HEK293 (cell line): ENCODE results near the gene KCNK3.
A peak's percentile ranks its signal among the peaks of the same experiment; 100 is the strongest.

ENCODE experiments used
- CTCF ChIA-PET: fragments of 350-600 bp; formaldehyde crosslinking; extraction: SDS; loops from one replicate; lab custom pipeline; 2021; ENCODE audit warnings: antibody characterized with exemption; lab: Yijun Ruan, JAX
- POLR2A ChIA-PET: fragments of 300-600 bp; formaldehyde crosslinking; extraction: SDS; loops from one replicate; lab custom pipeline; 2020; ENCODE audit warnings: antibody characterized with exemption, inconsistent platforms; lab: Yijun Ruan, JAX
- H3K27ac ChIP-seq: fragments of 200-500 bp; sonication (Bioruptor generic); 2 replicates; pipeline ENCODE4 v1.5.1; 2014; ENCODE audit warnings: low read depth, low read length, control low read depth, inconsistent platforms; ENCODE audit errors: extremely low read depth
- H3K36me3 ChIP-seq, 2 experiments: fragments of 200-500 bp in 1 of 2; sonication (Bioruptor generic) in 1 of 2; 1 replicate in 1 of 2; 2 replicates in 1 of 2; pipeline ENCODE4 v1.5.1; 2014 to 2017; ENCODE audit warnings: inconsistent platforms in 2 of 2, low read length in 2 of 2; ENCODE audit not compliant: control insufficient read depth in 2 of 2, insufficient read depth in 1 of 2
- H3K4me1 ChIP-seq: fragments of 200-500 bp; sonication (Bioruptor generic); 2 replicates; pipeline ENCODE4 v1.5.1; 2014; ENCODE audit warnings: mild to moderate bottlenecking, low read length, inconsistent platforms; ENCODE audit not compliant: control insufficient read depth, insufficient read depth
- H3K4me3 ChIP-seq: 2 replicates; pipeline ENCODE4 v1.5.1; 2011; ENCODE audit warnings: low read depth, mild to moderate bottlenecking, control low read depth, low read length, moderate library complexity
- H3K9me3 ChIP-seq: fragments of 200-500 bp; sonication (Bioruptor generic); 2 replicates; pipeline ENCODE4 v1.5.1; 2014; ENCODE audit warnings: low read depth, low read length, inconsistent platforms; ENCODE audit not compliant: control insufficient read depth, insufficient read depth
- FEZF1 ChIP-seq: fragments of 450-650 bp; formaldehyde crosslinking; IDR thresholded peaks from 2 replicates; pipeline ENCODE4 v1.5.1; 2016; ENCODE audit warnings: missing biosample characterization, missing genetic modification characterization
- PRDM2 ChIP-seq: fragments of 450-650 bp; formaldehyde crosslinking; IDR thresholded peaks from 2 replicates; pipeline ENCODE4 v1.5.1; 2016; ENCODE audit warnings: missing biosample characterization, missing genetic modification characterization, borderline replicate concordance
- ZBTB17 ChIP-seq: fragments of 450-650 bp; formaldehyde crosslinking; IDR thresholded peaks from 2 replicates; pipeline ENCODE4 v1.5.1; 2016; ENCODE audit warnings: missing biosample characterization, missing genetic modification characterization
- ZBTB26 ChIP-seq: fragments of 450-650 bp; formaldehyde crosslinking; optimal IDR thresholded peaks from 2 replicates; pipeline ENCODE3; 2016; ENCODE audit warnings: missing biosample characterization, mild to moderate bottlenecking, missing genetic modification characterization
- ZIC2 ChIP-seq: fragments of 450-650 bp; formaldehyde crosslinking; IDR thresholded peaks from 2 replicates; pipeline ENCODE4 v1.5.1; 2016; ENCODE audit warnings: missing biosample characterization, missing genetic modification characterization
- ZNF148 ChIP-seq: fragments of 450-650 bp; formaldehyde crosslinking; IDR thresholded peaks from 2 replicates; pipeline ENCODE4 v1.5.0; 2017; ENCODE audit warnings: missing biosample characterization, missing genetic modification characterization, borderline replicate concordance
- ZNF280D ChIP-seq: fragments of 450-650 bp; formaldehyde crosslinking; IDR thresholded peaks from 2 replicates; pipeline ENCODE4 v1.5.1; 2016; ENCODE audit warnings: missing biosample characterization, missing genetic modification characterization
- ZNF324 ChIP-seq: fragments of 450-650 bp; formaldehyde crosslinking; IDR thresholded peaks from 2 replicates; pipeline ENCODE4 v1.5.1; 2016; ENCODE audit warnings: missing biosample characterization, missing genetic modification characterization
- ZNF473 ChIP-seq: fragments of 450-650 bp; formaldehyde crosslinking; IDR thresholded peaks from 2 replicates; pipeline ENCODE4 v1.5.1; 2017; ENCODE audit warnings: missing biosample characterization, missing genetic modification characterization
- ZNF558 ChIP-seq: fragments of 450-650 bp; formaldehyde crosslinking; IDR thresholded peaks from 2 replicates; pipeline ENCODE4 v1.5.1; 2016; ENCODE audit warnings: missing biosample characterization, missing genetic modification characterization
- ZNF571 ChIP-seq: fragments of 450-650 bp; formaldehyde crosslinking; IDR thresholded peaks from 2 replicates; pipeline ENCODE4 v1.5.0; 2017; ENCODE audit warnings: missing biosample characterization, missing genetic modification characterization
- ZNF639 ChIP-seq: fragments of 450-650 bp; formaldehyde crosslinking; IDR thresholded peaks from 2 replicates; pipeline ENCODE4 v1.5.1; 2016; ENCODE audit warnings: missing biosample characterization, missing genetic modification characterization
- ZNF792 ChIP-seq: fragments of 450-650 bp; formaldehyde crosslinking; IDR thresholded peaks from 2 replicates; pipeline ENCODE4 v1.5.1; 2016; ENCODE audit warnings: missing biosample characterization, missing genetic modification characterization
- ZNF837 ChIP-seq: fragments of 450-650 bp; formaldehyde crosslinking; IDR thresholded peaks from 2 replicates; pipeline ENCODE4 v1.5.1; 2016; ENCODE audit warnings: missing biosample characterization, missing genetic modification characterization

KCNK3 gene

GRCh38 chr2:26651799-26652198 is 40.7 kb upstream of the KCNK3 start:
- ChIA-PET CTCF (interaction anchor here (0.6 to 1.2 kb wide), 3 partner anchors 11 to 86 kb away, joined by 3 to 5 read pairs (median 4); no protein-coding TSS in a partner anchor), POLR2A (no interaction called here)
- no peaks in the 10 kb centered on the region for H3K9me3 ChIP-seq
- H3K4me1 ChIP-seq = no peaks in the 10 kb centered on the region
- H3K4me3 ChIP-seq = no peak overlapping the region
- no peaks in the 10 kb centered on the region for H3K36me3 ChIP-seq
- TF ChIP-seq ZNF473 (tag by site-specific recombination) = no peak
- TF ChIP-seq, all 188 proteins: peak for 0
- H3K27ac ChIP-seq = no peak overlapping the region

- Histone ChIP-seq H3K9me3 (no peaks in the 10 kb centered on the region), H3K4me3 (no peak overlapping the region), H3K4me1 (no peaks in the 10 kb centered on the region), H3K27ac (no peak overlapping the region), H3K36me3 (no peaks in the 10 kb centered on the region)
- POLR2A ChIA-PET = no interaction called here
- CTCF ChIA-PET = interaction anchor here (0.6 to 1.2 kb wide), 3 partner anchors 27 to 86 kb away, joined by 3 to 5 read pairs (median 3); no protein-coding TSS in a partner anchor
- TF ChIP-seq ZNF558 (tag by site-specific recombination) (no peak), ZNF792 (no peak), ZBTB17 (tag by site-specific recombination) (peak; percentile 85), ZNF571 (tag by site-specific recombination) (no peak), FEZF1 (tag by site-specific recombination) (no peak)
Measured at GRCh38 chr2:26652361-26653041, 40.0 kb upstream of the KCNK3 start.

GRCh38 chr2:26653207-26654060 is 39.1 kb upstream of the KCNK3 start:
- CTCF ChIA-PET = interaction anchor here (0.6 kb wide), 1 partner anchor 57 kb away, joined by 3 read pairs; no protein-coding TSS in a partner anchor
- Histone ChIP-seq H3K36me3 (no peaks in the 10 kb centered on the region), H3K4me1 (no peaks in the 10 kb centered on the region), H3K4me3 (no peak overlapping the region), H3K9me3 (no peaks in the 10 kb centered on the region), H3K27ac (no peak overlapping the region)
- POLR2A ChIA-PET = no interaction called here
- no peak for TF ChIP-seq ZNF324
- no peak for TF ChIP-seq ZNF837 (tag by site-specific recombination)
- TF ChIP-seq PRDM2 = no peak
- TF ChIP-seq ZNF639 (tag by site-specific recombination) = no peak
- TF ChIP-seq ZNF280D (tag by site-specific recombination) = no peak
- TF ChIP-seq ZBTB26 (tag by site-specific recombination) = no peak
- TF ChIP-seq ZIC2 = no peak
- TF ChIP-seq ZNF148 (tag by site-specific recombination) = no peak
